Keratinocyte (primary cell): ENCODE data around the gene CNOT6. TPM values are rescaled to one million over a fixed set of nuclear protein-coding genes. Genes with fewer than 3 reads are reported as not detected.
"Not testable (repeated sequence)": the region's sequence is repeated elsewhere in the genome, so short reads cannot be mapped to it uniquely, and the experiment has no call there.

Experiments
- DNase-seq: peaks from one replicate; pipeline ENCODE4 v3.0.0-alpha.2; 2011; ENCODE audit warnings: low read depth, missing footprints, low spot score
- FAIRE-seq: peaks from 2 replicates; lab custom pipeline; 2011; peaks lifted over from hg19 to GRCh38; lab: Jason Lieb, UNC
- H2AFZ ChIP-seq: 2 replicates; pipeline ENCODE4 v1.6.0; 2012; ENCODE audit warnings: low read length, control low read depth, inconsistent platforms; ENCODE audit not compliant: control insufficient read depth
- H3K27ac ChIP-seq: 2 replicates; pipeline ENCODE4 v1.5.1; 2011; ENCODE audit warnings: low read length; ENCODE audit not compliant: control insufficient read depth, insufficient read depth
- H3K27me3 ChIP-seq: 3 replicates; pipeline ENCODE4 v1.6.0; 2011; ENCODE audit warnings: low read length; ENCODE audit not compliant: control insufficient read depth, insufficient read depth; ENCODE audit errors: extremely low read depth
- H3K36me3 ChIP-seq, 2 experiments: 2 replicates in 1 of 2; 3 replicates in 1 of 2; pipeline ENCODE4 v1.5.1; 2011; ENCODE audit warnings: low read length in 2 of 2, mild to moderate bottlenecking in 1 of 2; ENCODE audit not compliant: control insufficient read depth in 2 of 2, insufficient read depth in 2 of 2; ENCODE audit errors: extremely low read depth in 1 of 2
- H3K4me1 ChIP-seq: 3 replicates; pipeline ENCODE4 v1.5.1; 2011; ENCODE audit warnings: low read length; ENCODE audit not compliant: control insufficient read depth, insufficient read depth; ENCODE audit errors: extremely low read depth
- H3K4me2 ChIP-seq: 3 replicates; pipeline ENCODE4 v1.6.0; 2011; ENCODE audit warnings: low read depth, low read length; ENCODE audit not compliant: control insufficient read depth, insufficient read depth; ENCODE audit errors: extremely low read depth
- H3K4me3 ChIP-seq, 3 experiments: fragments of 200-600 bp in 1 of 3; sonication (generic) in 1 of 3; 2 replicates in 2 of 3; 3 replicates in 1 of 3; pipeline ENCODE4 v1.5.1; 2011 to 2016; ENCODE audit warnings: low read length in 3 of 3, mild to moderate bottlenecking in 3 of 3, control low read depth in 2 of 3, inconsistent platforms in 1 of 3, low read depth in 1 of 3, mixed read lengths in 1 of 3, mixed run types in 1 of 3, moderate library complexity in 1 of 3; ENCODE audit not compliant: control insufficient read depth in 2 of 3, insufficient read depth in 2 of 3; ENCODE audit errors: extremely low read depth in 1 of 3
- H3K79me2 ChIP-seq: 2 replicates; pipeline ENCODE4 v1.6.0; 2012; ENCODE audit warnings: low read length; ENCODE audit not compliant: control insufficient read depth, insufficient read depth
- H3K9ac ChIP-seq: 3 replicates; pipeline ENCODE4 v1.6.0; 2011; ENCODE audit warnings: low read length; ENCODE audit not compliant: control insufficient read depth, insufficient read depth; ENCODE audit errors: extremely low read depth
- H3K9me1 ChIP-seq: 3 replicates; pipeline ENCODE4 v1.6.0; 2011; ENCODE audit warnings: low read length; ENCODE audit not compliant: control insufficient read depth, insufficient read depth; ENCODE audit errors: extremely low read depth
- H3K9me3 ChIP-seq: 2 replicates; pipeline ENCODE4 v1.5.1; 2012; ENCODE audit warnings: low read depth, low read length; ENCODE audit not compliant: control insufficient read depth
- H4K20me1 ChIP-seq: 3 replicates; pipeline ENCODE4 v1.6.0; 2011; ENCODE audit warnings: low read length; ENCODE audit not compliant: control insufficient read depth, insufficient read depth; ENCODE audit errors: extremely low read depth
- CTCF ChIP-seq, 3 experiments: IDR thresholded peaks in 1 of 3; conservative IDR thresholded peaks in 1 of 3; optimal IDR thresholded peaks in 1 of 3; 2 replicates in 2 of 3; 3 replicates in 1 of 3; pipeline versions ENCODE3 to v1.5.1; 2011; ENCODE audit warnings: low read length in 3 of 3, mild to moderate bottlenecking in 3 of 3, moderate library complexity in 2 of 3, control low read depth in 1 of 3, inconsistent platforms in 1 of 3; ENCODE audit not compliant: insufficient read depth in 2 of 3; ENCODE audit errors: extremely low read depth in 1 of 3
- EZH2 ChIP-seq: IDR thresholded peaks from one replicate; pipeline ENCODE4 v1.6.1; 2012; ENCODE audit warnings: inconsistent platforms, mild to moderate bottlenecking, low read length, moderate library complexity
- dilution Hi-C: fragments of 300-500 bp; cut with MboI; formaldehyde crosslinking; loops from one replicate; pipeline ENCODE4 v1.7.0; 2020; ENCODE audit warnings: low sequenced_read_pairs; ENCODE audit not compliant: extremely low pct_ligation_motif_present
- polyA plus RNA-seq, 5 experiments: library from polyadenylated mRNA; depleted of rRNA in 3 of 5; stranded (reverse) in 3 of 5; stranded (forward) in 1 of 5; unstranded in 1 of 5; fragments of >200 nt; gene quantifications; 1 replicate in 1 of 5; 2 replicates in 3 of 5; 3 replicates in 1 of 5; pipeline versions ENCODE4 v1.2.1 to v1.2.3, GENCODE V29; 2011 to 2012; ENCODE audit warnings: missing spikeins in 2 of 5, low read depth in 1 of 5, low replicate concordance in 1 of 5

Gene CNOT6
- polyA plus RNA-seq, 1 donor (not counting 4 experiments of a cell fraction or from before 2014, with no cell fraction given), result 29.7 TPM

GRCh38 chr5:180495292-180495691, 1.1 kb downstream of the CNOT6 start:
- FAIRE-seq (peak; percentile 49), DNase-seq (no peak)

DNA sequence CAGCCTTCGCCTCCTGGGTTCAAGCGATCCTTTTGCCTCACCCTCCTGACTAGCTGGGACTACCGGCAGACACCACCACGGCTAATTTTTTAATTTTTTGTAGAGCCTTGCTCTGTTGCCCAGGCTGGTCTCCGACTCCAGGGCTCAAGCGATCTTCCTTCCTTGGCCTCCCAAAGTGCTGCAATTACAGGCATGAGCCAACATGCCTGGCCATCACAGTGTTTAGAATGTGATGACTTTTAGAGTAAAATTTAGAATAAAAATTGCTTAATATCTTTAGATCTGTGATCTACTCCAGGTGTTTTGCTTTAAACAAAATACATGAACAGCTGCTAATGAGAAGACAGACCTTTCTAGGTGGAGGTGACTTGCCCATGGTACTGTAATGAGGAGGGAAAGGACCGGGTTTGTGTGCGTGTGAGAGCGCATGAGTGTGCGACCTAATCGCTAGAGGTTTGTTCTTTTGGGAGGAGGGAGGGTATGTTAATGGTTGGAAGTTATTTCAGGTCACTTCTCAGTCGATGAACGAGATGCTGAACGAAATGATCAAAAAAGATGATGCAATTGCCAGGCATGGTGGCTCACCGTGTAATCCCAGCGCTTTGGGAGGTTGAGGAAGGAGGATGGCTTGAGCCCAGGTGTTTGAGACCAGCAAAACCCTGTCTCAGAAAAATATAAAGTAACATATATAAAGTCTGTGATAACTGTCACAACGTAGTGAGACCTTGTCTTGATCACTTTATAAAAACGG, 2.0 kb downstream of the CNOT6 start:
- Histone ChIP-seq H3K9me3 (no peaks in the 10 kb centered on the region), H3K27me3 (no peaks in the 10 kb centered on the region), H3K36me3 (peaks cover 1 to 4% of the 10 kb centered on the region in 2 experiments), H3K79me2 (peaks cover 65% of the 10 kb centered on the region), H3K4me1 (peaks cover 25% of the 10 kb centered on the region), H3K27ac (peak overlapping the region; percentile 73), H3K9ac (peak overlapping the region; percentile 88), H3K9me1 (peaks cover 3% of the 10 kb centered on the region), H3K4me2 (peak overlapping the region; percentile 84), H2AFZ (no peak overlapping the region), H3K4me3 (peak overlapping the region; percentile 69 to 86 (median 70)), H4K20me1 (no peaks in the 10 kb centered on the region)
- no peak for TF ChIP-seq CTCF (optimal IDR thresholded peaks at IDR 0.05 in 1 of 3, IDR thresholded peaks at IDR 0.05 in 1 of 3, conservative IDR thresholded peaks at IDR 0.05 in 1 of 3; ENCODE audit: extremely low read depth in 1 of 3, insufficient read depth in 2 of 3, low read length in 3 of 3)
- no peak for TF ChIP-seq EZH2
- DNase-seq (no peak), FAIRE-seq (no peak)
- dilution Hi-C loops, result no loop called here

More at GRCh38 chr5:180495292-180495691, 1.1 kb downstream of the CNOT6 start:
- TF ChIP-seq CTCF (optimal IDR thresholded peaks at IDR 0.05 in 1 of 3, IDR thresholded peaks at IDR 0.05 in 1 of 3, conservative IDR thresholded peaks at IDR 0.05 in 1 of 3; ENCODE audit: extremely low read depth in 1 of 3, insufficient read depth in 2 of 3, low read length in 3 of 3) (no peak), EZH2 (no peak)
- H4K20me1 ChIP-seq, result no peaks in the 10 kb centered on the region
- no peaks in the 10 kb centered on the region for H3K27me3 ChIP-seq
- no peak overlapping the region for H2AFZ ChIP-seq
- H3K9me3 ChIP-seq, result no peaks in the 10 kb centered on the region
- H3K4me2 ChIP-seq, result peak overlapping the region; percentile 84
- H3K4me1 ChIP-seq, result peaks cover 25% of the 10 kb centered on the region
- H3K9ac ChIP-seq, result peak overlapping the region; percentile 88
- peak overlapping the region; percentile 69 to 86 (median 70) for H3K4me3 ChIP-seq
- H3K36me3 ChIP-seq, result peaks cover 1 to 4% of the 10 kb centered on the region in 2 experiments
- peak overlapping the region; percentile 73 for H3K27ac ChIP-seq
- H3K9me1 ChIP-seq, result peaks cover 3% of the 10 kb centered on the region
- dilution Hi-C loops, result no loop called here
- peaks cover 56% of the 10 kb centered on the region for H3K79me2 ChIP-seq

DNA sequence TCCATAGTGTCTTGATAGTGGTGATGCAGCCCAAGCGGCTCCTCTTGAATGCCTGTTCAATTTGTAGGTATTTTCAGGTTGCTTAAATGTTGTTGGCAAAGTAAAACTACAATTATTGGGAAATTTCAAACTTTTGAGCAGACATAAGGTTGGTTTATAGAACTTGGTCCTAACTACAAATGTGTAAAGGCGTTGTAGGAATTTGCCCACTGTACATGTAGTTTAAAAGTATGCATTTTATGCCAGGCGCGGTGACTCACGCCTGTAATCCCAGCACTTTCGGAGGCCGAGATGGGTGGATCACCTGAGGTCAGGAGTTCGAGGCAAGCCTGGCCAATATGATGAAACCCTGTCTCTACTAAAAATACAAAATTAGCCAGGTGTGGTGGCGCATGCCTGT, 2.6 kb downstream of the CNOT6 start:
- Histone ChIP-seq H3K79me2 (peaks cover 71% of the 10 kb centered on the region), H3K4me1 (peaks cover 25% of the 10 kb centered on the region), H3K27ac (peak overlapping the region; percentile 73), H3K4me3 (peak overlapping the region in 2 of 3 experiments; percentile 69 to 70), H3K4me2 (peak overlapping the region; percentile 84), H3K9ac (peak overlapping the region; percentile 88)
- H3K36me3 ChIP-seq, H3K27me3 ChIP-seq, H2AFZ ChIP-seq, FAIRE-seq, DNase-seq, H3K9me1 ChIP-seq, dilution Hi-C loops, H4K20me1 ChIP-seq, H3K9me3 ChIP-seq: not testable (repeated sequence)
